Gastroesophageal sphincter (tissue), 4 donors: Measurements from ENCODE around the gene TSPAN5. TPM values are rescaled to one million over a fixed set of nuclear protein-coding genes. Genes with fewer than 3 reads are reported as not detected.

ENCODE experiments used
- ATAC-seq: fragments of 150-250 bp; one replicate; pipeline ENCODE4 v1.9.1; 2016; ENCODE audit warnings: mild to moderate bottlenecking, moderate library complexity
- H3K27ac ChIP-seq, 4 donors: fragments of 200-600 bp; sonication (generic) in 3 of 4; 1 replicate in 3 of 4; 2 replicates in 1 of 4; pipeline ENCODE4 v1.5.1; 2016 to 2019
- H3K27me3 ChIP-seq: fragments of 200-600 bp; sonication (generic); one replicate; pipeline ENCODE4 v1.5.1; 2019
- H3K36me3 ChIP-seq, 2 donors: fragments of 200-600 bp; sonication (generic); one replicate each; pipeline ENCODE4 v1.5.1; 2019; ENCODE audit warnings: control low read depth in 1 of 2
- H3K4me1 ChIP-seq, 3 donors: fragments of 200-600 bp; sonication (generic); 1 replicate in 2 of 3; 2 replicates in 1 of 3; pipeline ENCODE4 v1.5.1; 2016 to 2019; ENCODE audit warnings: control low read depth in 2 of 3
- H3K4me3 ChIP-seq, 2 donors: fragments of 200-600 bp; sonication (generic); one replicate each; pipeline ENCODE4 v1.5.1; 2019; ENCODE audit warnings: mild to moderate bottlenecking in 1 of 2, moderate library complexity in 1 of 2
- H3K9me3 ChIP-seq, 3 donors: fragments of 200-600 bp; sonication (generic); one replicate each; pipeline ENCODE4 v1.5.1; 2017 to 2019; ENCODE audit warnings: control low read depth in 2 of 3
- CTCF ChIP-seq, 4 experiments: fragments of 200-600 bp in 2 of 4; fragments of 450-650 bp in 2 of 4; sonication (generic) in 1 of 4; IDR thresholded peaks; one replicate each; pipeline ENCODE4 v1.5.1; 2017 to 2019; ENCODE audit warnings: antibody characterized with exemption in 4 of 4, mild to moderate bottlenecking in 2 of 4, moderate library complexity in 2 of 4
- EP300 ChIP-seq: sonication (generic); formaldehyde crosslinking; IDR thresholded peaks from one replicate; pipeline ENCODE4 v1.6.1; 2017; ENCODE audit warnings: antibody characterized with exemption, mild to moderate bottlenecking
- POLR2A ChIP-seq, 2 donors: fragments of 450-650 bp; IDR thresholded peaks; one replicate each; pipeline ENCODE4 v1.6.1; 2017; ENCODE audit warnings: antibody characterized with exemption in 2 of 2, mild to moderate bottlenecking in 2 of 2, moderate library complexity in 1 of 2
- POLR2AphosphoS5 ChIP-seq: sonication (generic); formaldehyde crosslinking; IDR thresholded peaks from one replicate; pipeline ENCODE4 v1.6.1; 2017; ENCODE audit warnings: antibody characterized with exemption
- WGBS, 2 donors: methylation state at CpG; one replicate each; pipeline ENCODE4 v1.1.5; 2018; ENCODE audit warnings: low coverage in 1 of 2; 5-methylcytosine and 5-hydroxymethylcytosine counted together
- total RNA-seq, 4 donors: library from RNA; depleted of rRNA; stranded (reverse); fragments of >200 nt; gene quantifications; one replicate each; pipeline ENCODE4 v1.1.0, GENCODE V29; 2016

The TSPAN5 gene
- total RNA-seq, 4 donors from 2014 or later, result 9.8 to 14.0 (median 12.2) TPM

DNA sequence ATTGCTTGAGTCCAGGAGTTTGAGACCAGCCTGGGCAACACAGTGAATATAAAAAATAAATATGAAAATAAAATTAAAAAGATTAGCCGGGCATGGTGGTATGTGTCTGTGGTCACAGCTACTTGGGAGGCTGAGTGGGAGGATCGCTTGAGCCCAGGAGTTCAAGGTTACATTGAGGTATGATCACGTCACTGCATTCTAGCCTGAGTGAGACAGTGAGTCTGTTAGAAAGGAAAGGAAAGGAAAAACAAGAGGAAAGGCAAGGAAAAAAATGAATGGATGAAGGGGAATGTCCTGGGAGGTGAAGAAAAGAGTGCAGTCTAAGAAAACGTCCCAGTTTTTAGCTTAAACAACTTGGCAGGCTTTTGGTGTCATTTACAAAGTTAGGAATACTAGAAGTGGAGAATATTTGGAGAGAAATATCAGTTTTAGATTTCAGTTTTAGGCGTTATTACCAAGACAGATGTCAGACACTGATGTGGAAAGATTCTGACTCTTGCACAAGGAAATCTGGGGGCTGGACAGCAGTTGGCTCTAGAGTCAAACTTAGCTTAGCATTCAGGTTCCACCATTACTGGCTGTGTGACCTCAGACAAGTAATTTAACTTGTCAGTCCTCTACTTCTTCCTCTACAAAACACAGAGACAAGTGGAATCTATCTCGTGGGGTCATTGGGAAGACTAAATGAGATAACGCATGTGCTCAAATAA lies 139.0 kb downstream of the TSPAN5 start:
- TF ChIP-seq CTCF (IDR thresholded peaks at IDR 0.05) (no peak), EP300 (no peak)
- ATAC-seq, result no peak
- H3K27me3 ChIP-seq, result no peaks in the 10 kb centered on the region
- no peaks in the 10 kb centered on the region for H3K36me3 ChIP-seq
- H3K4me3 ChIP-seq, result no peak overlapping the region
- H3K9me3 ChIP-seq, result peaks cover 0 to 5% (median 0%) of the 10 kb centered on the region in 3 donors
- peaks cover 0 to 20% (median 0%) of the 10 kb centered on the region in 3 donors for H3K4me1 ChIP-seq
- WGBS, 2 donors, result 68 to 75% methylated on average over 7 of the region's 7 CpGs
- no peak overlapping the region for H3K27ac ChIP-seq

GRCh38 chr4:98518559-98519267 lies 139.7 kb downstream of the TSPAN5 start:
- WGBS, 2 donors, result 85 to 100% methylated on average over 5 of the region's 5 CpGs
- Histone ChIP-seq H3K9me3 (peaks cover 0 to 5% (median 0%) of the 10 kb centered on the region in 3 donors), H3K27ac (no peak overlapping the region), H3K27me3 (no peaks in the 10 kb centered on the region), H3K4me1 (peaks cover 0 to 20% (median 0%) of the 10 kb centered on the region in 3 donors), H3K4me3 (no peak overlapping the region), H3K36me3 (no peaks in the 10 kb centered on the region)
- ATAC-seq, result no peak
- TF ChIP-seq EP300, result no peak
- no peak for TF ChIP-seq POLR2AphosphoS5
- TF ChIP-seq POLR2A (IDR thresholded peaks at IDR 0.05), result no peak
- no peak for TF ChIP-seq CTCF (IDR thresholded peaks at IDR 0.05)

- no peaks in the 10 kb centered on the region for H3K27me3 ChIP-seq
- H3K4me1 ChIP-seq, result peaks cover 0 to 8% (median 0%) of the 10 kb centered on the region in 3 donors
- no peak for ATAC-seq
- no peak overlapping the region for H3K4me3 ChIP-seq
- no peaks in the 10 kb centered on the region for H3K36me3 ChIP-seq
- peaks cover 0 to 5% (median 0%) of the 10 kb centered on the region in 3 donors for H3K9me3 ChIP-seq
- WGBS, 2 donors, result 20 to 32% methylated on average over 1 to 2 of the region's 2 CpGs
- H3K27ac ChIP-seq, result no peak overlapping the region
- TF ChIP-seq CTCF (IDR thresholded peaks at IDR 0.05) (no peak), POLR2AphosphoS5 (no peak), POLR2A (IDR thresholded peaks at IDR 0.05) (no peak), EP300 (no peak)
Measured at GRCh38 chr4:98517218-98518021, 141.0 kb downstream of the TSPAN5 start.

DNA sequence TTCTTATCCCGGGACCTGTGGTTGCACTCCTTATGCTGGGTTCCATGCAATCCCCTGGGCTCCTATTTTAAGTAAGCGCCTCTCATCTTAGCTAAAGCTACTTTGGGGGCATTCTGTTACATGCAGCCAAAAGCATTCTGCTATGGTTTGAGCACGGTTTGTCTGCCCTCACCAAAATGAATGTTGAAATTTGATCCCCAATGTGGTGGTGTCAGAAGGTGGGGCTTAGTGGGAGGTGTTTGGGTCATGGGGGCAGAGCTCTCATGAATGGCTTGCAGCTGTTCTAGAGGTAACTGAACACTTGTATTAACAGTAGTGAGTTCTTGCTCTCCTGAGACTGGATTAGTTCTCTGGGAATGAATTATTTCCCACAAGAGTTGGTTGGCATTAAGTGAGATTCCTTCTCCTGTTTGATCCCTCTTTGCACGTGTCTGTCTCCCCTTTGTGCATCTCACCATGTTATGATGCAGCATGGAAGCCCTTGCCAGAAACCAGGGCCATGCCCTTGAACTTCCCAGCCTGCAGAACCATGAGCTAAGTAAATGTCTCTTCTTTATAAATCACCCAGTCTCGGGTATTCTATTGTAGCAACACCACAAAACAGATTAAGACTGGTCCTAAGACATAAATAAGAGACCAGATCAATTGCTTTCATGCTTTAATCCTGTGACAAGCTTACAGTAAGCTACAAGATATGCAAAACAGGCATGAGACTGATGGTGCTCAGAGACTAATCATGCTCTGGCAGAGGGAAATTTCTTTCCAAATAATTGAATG lies 141.8 kb downstream of the TSPAN5 start:
- ATAC-seq, result no peak
- no peak for TF ChIP-seq POLR2AphosphoS5
- no peak for TF ChIP-seq POLR2A (IDR thresholded peaks at IDR 0.05)
- TF ChIP-seq CTCF (IDR thresholded peaks at IDR 0.05), result no peak
- TF ChIP-seq EP300, result no peak
- Histone ChIP-seq H3K9me3 (peaks cover 0 to 5% (median 0%) of the 10 kb centered on the region in 3 donors), H3K27ac (no peak overlapping the region), H3K27me3 (no peaks in the 10 kb centered on the region), H3K4me3 (no peak overlapping the region), H3K4me1 (no peaks in the 10 kb centered on the region), H3K36me3 (no peaks in the 10 kb centered on the region)
- 76 to 85% methylated on average over 2 to 3 of the region's 5 CpGs for WGBS, 2 donors
